Measurements from ENCODE around the gene KMO.

Gene KMO

DNA sequence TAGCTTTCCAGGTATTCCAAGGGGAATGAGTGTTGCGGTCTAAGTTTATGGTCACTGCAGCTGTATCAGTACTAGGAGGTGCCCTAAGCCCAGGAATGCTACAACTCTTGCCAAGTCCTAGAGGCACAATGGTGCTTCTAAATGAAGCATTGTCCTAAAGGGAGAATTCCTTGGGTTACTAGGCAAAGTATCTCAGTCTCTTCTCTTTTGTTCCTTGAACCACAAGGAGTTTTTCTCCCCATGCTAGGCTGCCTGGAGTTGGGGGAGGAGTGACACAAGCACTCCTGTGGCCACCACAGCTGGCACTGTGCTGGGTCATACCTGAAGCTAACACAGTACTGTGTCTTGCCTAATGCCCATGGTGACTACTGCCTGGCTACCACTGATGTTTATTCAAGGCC is 50.7 kb downstream of the KMO start:
- no peaks in the 10 kb centered on the region for H3K27me3 ChIP-seq (ENCODE audit: insufficient read depth, insufficient read length)
- DNase-seq (ENCODE audit: low read depth, low spot score): no peak
- no peak overlapping the region for H3K9ac ChIP-seq (ENCODE audit: insufficient read length, low read depth)
- no peaks in the 10 kb centered on the region for H3K36me3 ChIP-seq (ENCODE audit: insufficient read depth, insufficient read length, low read length)
- TF ChIP-seq SUZ12 (IDR thresholded peaks at IDR 0.05; ENCODE audit: extremely low read depth, insufficient read depth, insufficient read length): no peak
- TF ChIP-seq ZNF274 (IDR thresholded peaks at IDR 0.05; ENCODE audit: low read depth, low read length): no peak
- TF ChIP-seq YY1 (IDR thresholded peaks at IDR 0.05; ENCODE audit: insufficient read depth, insufficient read length): no peak
- H3K4me3 ChIP-seq (ENCODE audit: insufficient read length, low read depth): no peak overlapping the region
- no peaks in the 10 kb centered on the region for H3K4me1 ChIP-seq (ENCODE audit: insufficient read depth, insufficient read length)
- H3K9me3 ChIP-seq (ENCODE audit: insufficient read depth, low read length): peaks cover 6% of the 10 kb centered on the region; the same call in 1 of the 2 replicates

GRCh38 chr1:241586905-241587512 is 54.8 kb downstream of the KMO start:
- no peaks in the 10 kb centered on the region for H3K4me1 ChIP-seq (ENCODE audit: insufficient read depth, insufficient read length)
- no peaks in the 10 kb centered on the region for H3K36me3 ChIP-seq (ENCODE audit: insufficient read depth, insufficient read length, low read length)
- no peak for DNase-seq (ENCODE audit: low read depth, low spot score)
- no peaks in the 10 kb centered on the region for H3K9me3 ChIP-seq (ENCODE audit: insufficient read depth, low read length)
- H3K9ac ChIP-seq (ENCODE audit: insufficient read length, low read depth): no peak overlapping the region
- no peaks in the 10 kb centered on the region for H3K27me3 ChIP-seq (ENCODE audit: insufficient read depth, insufficient read length)
- TF ChIP-seq ZNF274 (IDR thresholded peaks at IDR 0.05; ENCODE audit: low read depth, low read length) (no peak), YY1 (IDR thresholded peaks at IDR 0.05; ENCODE audit: insufficient read depth, insufficient read length) (no peak), SUZ12 (IDR thresholded peaks at IDR 0.05; ENCODE audit: extremely low read depth, insufficient read depth, insufficient read length) (no peak)
- no peak overlapping the region for H3K4me3 ChIP-seq (ENCODE audit: insufficient read length, low read depth)

GRCh38 chr1:241589521-241589920 is 57.3 kb downstream of the KMO start:
- H3K4me1 ChIP-seq (ENCODE audit: insufficient read depth, insufficient read length): no peaks in the 10 kb centered on the region
- no peaks in the 10 kb centered on the region for H3K9me3 ChIP-seq (ENCODE audit: insufficient read depth, low read length)
- H3K27me3 ChIP-seq (ENCODE audit: insufficient read depth, insufficient read length): no peaks in the 10 kb centered on the region
- TF ChIP-seq SUZ12 (IDR thresholded peaks at IDR 0.05; ENCODE audit: extremely low read depth, insufficient read depth, insufficient read length) (no peak), ZNF274 (IDR thresholded peaks at IDR 0.05; ENCODE audit: low read depth, low read length) (no peak), YY1 (IDR thresholded peaks at IDR 0.05; ENCODE audit: insufficient read depth, insufficient read length) (no peak)
- DNase-seq (ENCODE audit: low read depth, low spot score): no peak
- no peak overlapping the region for H3K4me3 ChIP-seq (ENCODE audit: insufficient read length, low read depth)
- H3K36me3 ChIP-seq (ENCODE audit: insufficient read depth, insufficient read length, low read length): peaks cover 5% of the 10 kb centered on the region
- H3K9ac ChIP-seq (ENCODE audit: insufficient read length, low read depth): no peak overlapping the region

GRCh38 chr1:241590719-241591118 is 58.5 kb downstream of the KMO start:
- Histone ChIP-seq H3K9me3 (ENCODE audit: insufficient read depth, low read length) (no peaks in the 10 kb centered on the region), H3K36me3 (ENCODE audit: insufficient read depth, insufficient read length, low read length) (peaks cover 7% of the 10 kb centered on the region), H3K4me3 (ENCODE audit: insufficient read length, low read depth) (no peak overlapping the region), H3K4me1 (ENCODE audit: insufficient read depth, insufficient read length) (no peaks in the 10 kb centered on the region), H3K9ac (ENCODE audit: insufficient read length, low read depth) (no peak overlapping the region), H3K27me3 (ENCODE audit: insufficient read depth, insufficient read length) (no peaks in the 10 kb centered on the region)
- TF ChIP-seq SUZ12 (IDR thresholded peaks at IDR 0.05; ENCODE audit: extremely low read depth, insufficient read depth, insufficient read length): no peak
- TF ChIP-seq YY1 (IDR thresholded peaks at IDR 0.05; ENCODE audit: insufficient read depth, insufficient read length): no peak
- no peak for TF ChIP-seq ZNF274 (IDR thresholded peaks at IDR 0.05; ENCODE audit: low read depth, low read length)
- no peak for DNase-seq (ENCODE audit: low read depth, low spot score)

- H3K27me3 ChIP-seq (ENCODE audit: insufficient read depth, insufficient read length): no peaks in the 10 kb centered on the region
- TF ChIP-seq YY1 (IDR thresholded peaks at IDR 0.05; ENCODE audit: insufficient read depth, insufficient read length) (no peak), ZNF274 (IDR thresholded peaks at IDR 0.05; ENCODE audit: low read depth, low read length) (no peak), SUZ12 (IDR thresholded peaks at IDR 0.05; ENCODE audit: extremely low read depth, insufficient read depth, insufficient read length) (no peak)
- H3K4me1 ChIP-seq (ENCODE audit: insufficient read depth, insufficient read length): no peaks in the 10 kb centered on the region
- no peak overlapping the region for H3K9ac ChIP-seq (ENCODE audit: insufficient read length, low read depth)
- no peaks in the 10 kb centered on the region for H3K9me3 ChIP-seq (ENCODE audit: insufficient read depth, low read length)
- H3K36me3 ChIP-seq (ENCODE audit: insufficient read depth, insufficient read length, low read length): peaks cover 7% of the 10 kb centered on the region
- peak; percentile 23 for DNase-seq (ENCODE audit: low read depth, low spot score)
- no peak overlapping the region for H3K4me3 ChIP-seq (ENCODE audit: insufficient read length, low read depth)
Measured at GRCh38 chr1:241591317-241591716, 59.1 kb downstream of the KMO start.

- H3K9ac ChIP-seq (ENCODE audit: insufficient read length, low read depth): no peak overlapping the region
- TF ChIP-seq SUZ12 (IDR thresholded peaks at IDR 0.05; ENCODE audit: extremely low read depth, insufficient read depth, insufficient read length) (no peak), ZNF274 (IDR thresholded peaks at IDR 0.05; ENCODE audit: low read depth, low read length) (no peak), YY1 (IDR thresholded peaks at IDR 0.05; ENCODE audit: insufficient read depth, insufficient read length) (no peak)
- H3K9me3 ChIP-seq (ENCODE audit: insufficient read depth, low read length): no peaks in the 10 kb centered on the region
- H3K36me3 ChIP-seq (ENCODE audit: insufficient read depth, insufficient read length, low read length): peaks cover 8% of the 10 kb centered on the region
- no peak for DNase-seq (ENCODE audit: low read depth, low spot score)
- no peaks in the 10 kb centered on the region for H3K4me1 ChIP-seq (ENCODE audit: insufficient read depth, insufficient read length)
- H3K27me3 ChIP-seq (ENCODE audit: insufficient read depth, insufficient read length): no peaks in the 10 kb centered on the region
- no peak overlapping the region for H3K4me3 ChIP-seq (ENCODE audit: insufficient read length, low read depth)
Measured at GRCh38 chr1:241591736-241592135, 59.6 kb downstream of the KMO start.

- Histone ChIP-seq H3K4me3 (ENCODE audit: insufficient read length, low read depth) (no peak overlapping the region), H3K9ac (ENCODE audit: insufficient read length, low read depth) (no peak overlapping the region), H3K27me3 (ENCODE audit: insufficient read depth, insufficient read length) (no peaks in the 10 kb centered on the region), H3K4me1 (ENCODE audit: insufficient read depth, insufficient read length) (no peaks in the 10 kb centered on the region), H3K9me3 (ENCODE audit: insufficient read depth, low read length) (no peaks in the 10 kb centered on the region), H3K36me3 (ENCODE audit: insufficient read depth, insufficient read length, low read length) (peaks cover 12% of the 10 kb centered on the region)
- TF ChIP-seq ZNF274 (IDR thresholded peaks at IDR 0.05; ENCODE audit: low read depth, low read length): no peak
- TF ChIP-seq YY1 (IDR thresholded peaks at IDR 0.05; ENCODE audit: insufficient read depth, insufficient read length): no peak
- TF ChIP-seq SUZ12 (IDR thresholded peaks at IDR 0.05; ENCODE audit: extremely low read depth, insufficient read depth, insufficient read length): no peak
- DNase-seq (ENCODE audit: low read depth, low spot score): no peak
Measured at GRCh38 chr1:241592273-241592958, 60.2 kb downstream of the KMO start.

Data from NT2/D1 (cell line).